Stomach (tissue), 9 donors: ENCODE results near the gene CELSR1. TPM values are rescaled to one million over a fixed set of nuclear protein-coding genes. Genes with fewer than 3 reads are reported as not detected.

Source experiments
- DNase-seq, 2 donors: peaks; one replicate each; pipeline versions ENCODE4 v3.0.0 to v3.0.0-alpha.2; 2013 to 2019
- H3K27ac ChIP-seq, 5 donors: fragments of 200-600 bp in 4 of 5; sonication (generic) in 4 of 5; one replicate each; pipeline ENCODE4 v1.5.1; 2013 to 2019; ENCODE audit warnings: mild to moderate bottlenecking in 1 of 5, moderate library complexity in 1 of 5
- H3K27me3 ChIP-seq, 3 donors: fragments of 200-600 bp; sonication (generic); one replicate each; pipeline ENCODE4 v1.5.1; 2017 to 2019; ENCODE audit warnings: mixed run types in 1 of 3
- H3K36me3 ChIP-seq, 4 donors: fragments of 200-600 bp; sonication (generic); 1 replicate in 3 of 4; 2 replicates in 1 of 4; pipeline ENCODE4 v1.5.1; 2016 to 2019
- H3K4me1 ChIP-seq, 4 donors: fragments of 200-600 bp; sonication (generic); one replicate each; pipeline ENCODE4 v1.5.1; 2016 to 2019
- H3K4me3 ChIP-seq, 4 donors: fragments of 200-600 bp; sonication (generic) in 3 of 4; one replicate each; pipeline ENCODE4 v1.5.1; 2016 to 2019; ENCODE audit warnings: mild to moderate bottlenecking in 1 of 4
- H3K9me3 ChIP-seq, 4 donors: fragments of 200-600 bp; sonication (generic); one replicate each; pipeline ENCODE4 v1.5.1; 2016 to 2019
- EP300 ChIP-seq: sonication (generic); formaldehyde crosslinking; IDR thresholded peaks from one replicate; pipeline ENCODE4 v1.6.1; 2017; ENCODE audit warnings: antibody characterized with exemption
- POLR2A ChIP-seq, 4 donors: fragments of 450-650 bp; IDR thresholded peaks; one replicate each; pipeline ENCODE4 v1.6.1; 2016; ENCODE audit warnings: antibody characterized with exemption in 4 of 4, control low read depth in 2 of 4, mild to moderate bottlenecking in 1 of 4, moderate library complexity in 1 of 4
- POLR2AphosphoS5 ChIP-seq, 3 donors: sonication (generic); formaldehyde crosslinking; IDR thresholded peaks; one replicate each; pipeline ENCODE4 v1.6.1; 2016; ENCODE audit warnings: antibody characterized with exemption in 3 of 3
- WGBS, 5 donors: extraction: QIAGEN DNeasy Blood & Tissue Kit in 3 of 5; methylation state at CpG; one replicate each; pipeline versions ENCODE4 v1.1.5 to v1.1.7; 2013 to 2018; 5-methylcytosine and 5-hydroxymethylcytosine counted together
- intact Hi-C: fragments of 100-400 bp; cut with DNase I; formaldehyde crosslinking; loops from one replicate; pipeline ENCODE4 v1.15.1; 2023; ENCODE audit warnings: low total_unique reads
- polyA plus RNA-seq, 3 donors: library from polyadenylated mRNA; stranded (reverse); fragments of 200-250 nt; gene quantifications; one replicate each; pipeline ENCODE4 v1.2.3, GENCODE V29; 2013
- total RNA-seq, 5 donors: library from RNA; depleted of rRNA; stranded (reverse); fragments of >200 nt; gene quantifications; one replicate each; pipeline versions ENCODE4 v1.1.0 to v1.2.3, GENCODE V29; 2014 to 2016
- TF ChIP-seq, protein P1 (sequence below), 7 experiments: fragments of 450-650 bp in 4 of 7; fragments of 200-600 bp in 3 of 7; sonication (generic) in 3 of 7; IDR thresholded peaks; one replicate each; pipeline ENCODE4 v1.5.1; 2016 to 2019; ENCODE audit warnings: antibody characterized with exemption in 7 of 7, control low read depth in 2 of 7, mild to moderate bottlenecking in 1 of 7
- donor health status: healthy with polysubstance abuse.
- donor health status: Bipolar disorder and iron deficiency.
- donor health status: healthy.

The CELSR1 gene
- total and polyA plus RNA-seq, 8 donors, result 0.29 to 78.2 (median 13.4) TPM

DNA sequence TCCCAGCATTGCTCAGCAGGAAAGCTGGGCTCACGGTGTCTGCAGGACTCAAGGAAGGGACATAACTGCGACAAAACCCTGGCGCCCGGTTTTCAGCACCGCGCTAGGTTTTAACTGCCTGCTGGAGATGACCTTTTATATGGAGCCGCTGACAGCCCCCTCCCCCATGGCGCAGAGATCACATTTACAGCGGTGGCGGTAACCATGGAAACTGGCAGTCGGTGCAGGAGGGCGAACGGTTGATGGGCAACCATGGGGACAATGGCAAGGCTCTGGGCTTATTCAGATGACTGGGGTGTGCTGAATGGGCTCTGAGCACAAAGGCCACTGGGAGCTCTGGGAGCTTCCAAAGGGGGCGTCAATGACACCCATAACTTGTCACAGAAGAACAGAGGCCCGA, 37.2 kb downstream of the CELSR1 start:
- H3K4me1 ChIP-seq, result peaks cover 0 to 3% (median 0%) of the 10 kb centered on the region in 4 donors
- 59 to 68% (median 63%) methylated on average over 15 of the region's 15 CpGs for WGBS, 5 donors
- no peaks in the 10 kb centered on the region for H3K36me3 ChIP-seq
- H3K27ac ChIP-seq, result no peak overlapping the region
- intact Hi-C loops, result no loop called here
- H3K27me3 ChIP-seq, result peaks cover 0 to 40% (median 0%) of the 10 kb centered on the region in 3 donors
- no peaks in the 10 kb centered on the region for H3K9me3 ChIP-seq
- DNase-seq, result peak in 1 of 2 donors; percentile 54
- no peak overlapping the region for H3K4me3 ChIP-seq
- TF ChIP-seq, protein P1, sequence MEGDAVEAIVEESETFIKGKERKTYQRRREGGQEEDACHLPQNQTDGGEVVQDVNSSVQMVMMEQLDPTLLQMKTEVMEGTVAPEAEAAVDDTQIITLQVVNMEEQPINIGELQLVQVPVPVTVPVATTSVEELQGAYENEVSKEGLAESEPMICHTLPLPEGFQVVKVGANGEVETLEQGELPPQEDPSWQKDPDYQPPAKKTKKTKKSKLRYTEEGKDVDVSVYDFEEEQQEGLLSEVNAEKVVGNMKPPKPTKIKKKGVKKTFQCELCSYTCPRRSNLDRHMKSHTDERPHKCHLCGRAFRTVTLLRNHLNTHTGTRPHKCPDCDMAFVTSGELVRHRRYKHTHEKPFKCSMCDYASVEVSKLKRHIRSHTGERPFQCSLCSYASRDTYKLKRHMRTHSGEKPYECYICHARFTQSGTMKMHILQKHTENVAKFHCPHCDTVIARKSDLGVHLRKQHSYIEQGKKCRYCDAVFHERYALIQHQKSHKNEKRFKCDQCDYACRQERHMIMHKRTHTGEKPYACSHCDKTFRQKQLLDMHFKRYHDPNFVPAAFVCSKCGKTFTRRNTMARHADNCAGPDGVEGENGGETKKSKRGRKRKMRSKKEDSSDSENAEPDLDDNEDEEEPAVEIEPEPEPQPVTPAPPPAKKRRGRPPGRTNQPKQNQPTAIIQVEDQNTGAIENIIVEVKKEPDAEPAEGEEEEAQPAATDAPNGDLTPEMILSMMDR (IDR thresholded peaks at IDR 0.05), result no peak
- TF ChIP-seq EP300 (no peak), POLR2A (IDR thresholded peaks at IDR 0.05) (no peak)

DNA sequence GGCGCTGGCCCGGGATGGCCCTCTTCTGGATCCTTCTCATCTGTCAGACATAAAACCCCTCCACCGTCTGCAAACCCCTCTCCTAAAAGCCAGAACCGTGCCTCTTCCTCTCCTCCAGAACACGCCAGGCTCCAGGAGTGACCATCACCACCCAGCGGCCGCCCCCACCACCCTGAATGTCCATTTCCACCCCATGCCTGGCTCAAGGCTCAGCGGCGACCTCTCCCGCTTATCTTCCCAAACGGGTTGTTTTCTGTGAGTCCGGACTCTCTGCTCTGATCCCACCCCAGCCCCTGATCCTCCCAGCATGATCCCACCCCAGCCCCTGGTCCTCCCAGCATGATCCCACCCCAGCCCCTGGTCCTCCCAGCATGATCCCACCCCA, 37.6 kb downstream of the CELSR1 start:
- TF ChIP-seq POLR2A (IDR thresholded peaks at IDR 0.05) (no peak), POLR2AphosphoS5 (IDR thresholded peaks at IDR 0.05) (no peak), EP300 (no peak)
- TF ChIP-seq, protein P1 (IDR thresholded peaks at IDR 0.05), result no peak
- peaks cover 0 to 40% (median 0%) of the 10 kb centered on the region in 3 donors for H3K27me3 ChIP-seq
- intact Hi-C loops, result no loop called here
- no peak overlapping the region for H3K27ac ChIP-seq
- no peaks in the 10 kb centered on the region for H3K9me3 ChIP-seq
- no peaks in the 10 kb centered on the region for H3K36me3 ChIP-seq
- H3K4me3 ChIP-seq, result no peak overlapping the region
- H3K4me1 ChIP-seq, result peaks cover 0 to 3% (median 0%) of the 10 kb centered on the region in 4 donors
- WGBS, 5 donors, result 65 to 78% (median 74%) methylated on average over 12 of the region's 12 CpGs
- DNase-seq, result no peak

DNA sequence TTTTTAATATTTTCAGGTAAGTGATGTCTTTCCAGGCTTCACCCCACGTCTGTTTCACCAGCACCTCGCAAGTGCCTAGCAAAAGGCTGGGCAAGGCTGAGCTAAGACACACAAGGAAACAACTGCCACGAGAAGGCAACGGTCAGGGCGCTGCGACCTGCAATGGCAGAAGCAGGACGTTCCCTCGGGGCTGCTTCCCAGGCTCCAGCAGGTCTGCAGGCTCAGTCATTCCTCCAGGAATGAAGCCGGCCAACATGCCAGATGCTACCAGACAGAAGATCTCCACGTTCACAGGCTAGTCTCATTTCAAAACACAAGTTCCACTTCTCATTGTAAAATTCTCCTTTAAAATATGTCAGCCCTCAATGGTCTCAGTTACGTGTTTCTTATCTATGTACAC, 45.5 kb downstream of the CELSR1 start:
- Histone ChIP-seq H3K27me3 (peaks cover 0 to 8% (median 0%) of the 10 kb centered on the region in 3 donors), H3K4me3 (no peak overlapping the region), H3K4me1 (peaks cover 0 to 5% (median 2%) of the 10 kb centered on the region in 4 donors), H3K27ac (no peak overlapping the region), H3K36me3 (no peaks in the 10 kb centered on the region), H3K9me3 (no peaks in the 10 kb centered on the region)
- TF ChIP-seq, protein P1 (IDR thresholded peaks at IDR 0.05), result no peak
- TF ChIP-seq EP300, result no peak
- TF ChIP-seq POLR2AphosphoS5 (IDR thresholded peaks at IDR 0.05), result no peak
- no peak for TF ChIP-seq POLR2A (IDR thresholded peaks at IDR 0.05)
- intact Hi-C loops, result no loop called here
- WGBS, 5 donors, result 26 to 44% (median 38%) methylated on average over 11 of the region's 11 CpGs
- peak in 1 of 2 donors; percentile 35 for DNase-seq

DNA sequence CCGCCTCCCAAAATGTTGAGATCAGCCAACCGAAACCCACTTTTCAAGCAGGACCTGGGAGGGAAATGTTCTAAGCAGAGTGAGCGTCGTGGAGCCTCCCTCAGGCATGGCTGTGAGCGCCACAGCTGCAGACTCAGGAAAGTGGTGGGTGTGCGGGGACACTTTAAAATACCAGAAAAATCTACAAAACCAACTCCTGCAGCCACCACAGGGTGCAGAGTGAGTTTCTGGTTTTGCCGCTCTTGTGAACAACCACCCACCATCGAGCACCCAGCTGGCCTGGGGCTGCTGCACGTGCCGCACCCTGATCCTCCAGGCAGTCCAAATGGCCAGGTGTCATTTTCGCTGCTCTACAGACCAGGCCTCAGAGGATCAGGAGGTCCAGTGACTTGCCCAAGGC, 46.9 kb downstream of the CELSR1 start:
- Histone ChIP-seq H3K4me3 (no peak overlapping the region), H3K9me3 (no peaks in the 10 kb centered on the region), H3K36me3 (no peaks in the 10 kb centered on the region), H3K27ac (no peak overlapping the region), H3K27me3 (peaks cover 0 to 8% (median 0%) of the 10 kb centered on the region in 3 donors), H3K4me1 (peaks cover 0 to 5% (median 2%) of the 10 kb centered on the region in 4 donors)
- no peak for TF ChIP-seq EP300
- no peak for TF ChIP-seq POLR2AphosphoS5 (IDR thresholded peaks at IDR 0.05)
- TF ChIP-seq, protein P1 (IDR thresholded peaks at IDR 0.05), result no peak
- TF ChIP-seq POLR2A (IDR thresholded peaks at IDR 0.05), result no peak
- intact Hi-C loops, result no loop called here
- no peak for DNase-seq
- WGBS, 5 donors, result 80 to 95% (median 87%) methylated on average over 8 to 11 of the region's 11 CpGs
